Liver (tissue), 9 donors: ENCODE results near the gene MTIF3. TPM values are rescaled to one million over a fixed set of nuclear protein-coding genes. Genes with fewer than 3 reads are reported as not detected.

Experiments used
- DNase-seq: peaks from one replicate; pipeline ENCODE4 v3.0.0-alpha.2; 2017; ENCODE audit warnings: low spot score
- H3K27ac ChIP-seq, 2 donors: one replicate each; pipeline ENCODE4 v1.7.0; 2013; ENCODE audit warnings: inconsistent platforms in 2 of 2, low read length in 2 of 2, control low read depth in 1 of 2, low read depth in 1 of 2, mild to moderate bottlenecking in 1 of 2
- H3K27me3 ChIP-seq, 4 donors: one replicate each; pipeline versions ENCODE4 v1.6.1 to v1.7.0; 2013; ENCODE audit warnings: low read length in 3 of 4, inconsistent platforms in 1 of 4, mild to moderate bottlenecking in 1 of 4, moderate library complexity in 1 of 4; ENCODE audit not compliant: control insufficient read depth in 4 of 4, insufficient read depth in 4 of 4
- H3K36me3 ChIP-seq, 4 donors: one replicate each; pipeline versions ENCODE4 v1.6.1 to v1.7.0; 2013; ENCODE audit warnings: low read length in 3 of 4, mild to moderate bottlenecking in 3 of 4, low read depth in 1 of 4, moderate library complexity in 1 of 4; ENCODE audit not compliant: control insufficient read depth in 4 of 4, insufficient read depth in 3 of 4
- H3K4me1 ChIP-seq, 4 donors: one replicate each; pipeline versions ENCODE4 v1.6.1 to v1.7.0; 2013; ENCODE audit warnings: low read length in 3 of 4, mild to moderate bottlenecking in 3 of 4, moderate library complexity in 1 of 4; ENCODE audit not compliant: control insufficient read depth in 4 of 4, insufficient read depth in 4 of 4
- H3K4me3 ChIP-seq, 3 donors: one replicate each; pipeline versions ENCODE4 v1.6.1 to v1.7.0; 2013; ENCODE audit warnings: low read length in 3 of 3, control low read depth in 1 of 3, low read depth in 1 of 3, mild to moderate bottlenecking in 1 of 3
- H3K9ac ChIP-seq, 2 donors: one replicate each; pipeline ENCODE4 v1.7.0; 2013; ENCODE audit warnings: low read length in 2 of 2, mild to moderate bottlenecking in 2 of 2, moderate library complexity in 2 of 2, control low read depth in 1 of 2, low read depth in 1 of 2
- H3K9me3 ChIP-seq, 4 donors: one replicate each; pipeline versions ENCODE4 v1.6.1 to v1.7.0; 2013; ENCODE audit warnings: low read length in 3 of 4; ENCODE audit not compliant: control insufficient read depth in 4 of 4
- FOXA2 ChIP-seq: IDR thresholded peaks from 2 replicates; pipeline ENCODE4 v1.6.1; 2016; ENCODE audit warnings: antibody characterized with exemption
- GABPA ChIP-seq, 2 donors: IDR thresholded peaks in 1 of 2; conservative IDR thresholded peaks in 1 of 2; 2 replicates each; pipeline ENCODE4 v1.6.1; 2016; ENCODE audit warnings: antibody characterized with exemption in 2 of 2, mild to moderate bottlenecking in 1 of 2, moderate library complexity in 1 of 2
- JUND ChIP-seq, 2 donors: IDR thresholded peaks; 2 replicates each; pipeline ENCODE4 v1.6.1; 2016; ENCODE audit warnings: antibody characterized with exemption in 2 of 2
- RAD21 ChIP-seq, 2 donors: IDR thresholded peaks; 2 replicates each; pipeline ENCODE4 v1.6.1; 2016; ENCODE audit warnings: antibody characterized with exemption in 2 of 2, mild to moderate bottlenecking in 2 of 2
- REST ChIP-seq: IDR thresholded peaks from 2 replicates; pipeline ENCODE4 v1.6.1; 2016; ENCODE audit warnings: antibody characterized with exemption, mild to moderate bottlenecking
- SP1 ChIP-seq: IDR thresholded peaks from 2 replicates; pipeline ENCODE4 v1.6.1; 2018; ENCODE audit warnings: antibody characterized with exemption, mild to moderate bottlenecking
- WGBS: extraction: QIAGEN DNeasy Blood & Tissue Kit; methylation state at CpG from one replicate; pipeline ENCODE4 v1.1.7; 2013; 5-methylcytosine and 5-hydroxymethylcytosine counted together
- polyA plus RNA-seq, 2 donors: library from polyadenylated mRNA; stranded (reverse) in 1 of 2; unstranded in 1 of 2; fragments of 200-250 nt in 1 of 2; fragments of >200 nt in 1 of 2; fragmentation: Nextera tagmentation in 1 of 2; extraction: Ambion mirVana in 1 of 2; gene quantifications; one replicate each; pipeline versions ENCODE4 v1.2.1 to v1.2.3, GENCODE V29; 2013 to 2015
- total RNA-seq, 2 donors: library from RNA; depleted of rRNA; stranded (reverse); fragments of >200 nt; gene quantifications; one replicate each; pipeline ENCODE4 v1.2.3, GENCODE V29; 2014
- TF ChIP-seq, protein P1 (sequence below): fragments of 150-350 bp; IDR thresholded peaks from 2 replicates; pipeline ENCODE4 v1.5.1; 2017; ENCODE audit warnings: improper control_type of control experiment, low read depth, low read length; ENCODE audit not compliant: missing input control
- TF ChIP-seq, protein P2 (sequence below): IDR thresholded peaks from 2 replicates; pipeline ENCODE4 v1.6.1; 2016; ENCODE audit warnings: antibody characterized with exemption
- donor health status: healthy.
- donor health status: healthy.
- donor health status: healthy.
- donor health status: healthy.
- donor health status: healthy.

The MTIF3 gene
- total and polyA plus RNA-seq, 4 donors: 28.0 to 62.1 (median 32.8) TPM

DNA sequence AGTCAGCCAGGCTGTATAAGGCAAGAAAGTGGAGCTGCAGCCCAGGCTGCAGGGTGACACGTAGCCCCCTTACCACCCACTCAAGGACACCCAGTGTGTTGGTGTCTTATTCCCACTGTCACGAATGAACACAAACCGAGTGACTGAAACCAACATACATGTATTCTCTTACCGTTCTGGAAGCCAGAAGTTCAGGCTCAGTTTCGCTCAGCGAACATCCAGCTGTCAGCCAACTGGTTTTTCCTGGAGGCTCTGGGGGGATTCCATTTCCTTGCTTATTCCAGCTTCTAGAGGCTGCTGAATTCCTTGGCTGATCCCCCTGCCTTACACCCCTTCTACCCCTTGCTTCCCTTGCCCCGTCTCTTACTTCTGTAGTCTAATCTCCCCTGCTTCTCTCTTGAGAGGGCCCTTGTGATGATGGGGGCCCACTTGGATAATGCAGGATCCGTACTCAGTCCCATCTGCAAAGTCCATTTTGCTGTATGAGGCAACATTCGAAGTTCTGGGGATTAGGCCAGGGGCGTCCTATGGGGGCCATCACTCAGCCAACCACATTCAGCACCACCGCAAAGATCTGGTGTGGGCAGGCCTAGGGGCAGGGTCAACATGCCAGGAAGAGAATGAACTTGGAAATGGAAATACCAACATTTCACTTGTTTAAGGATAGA is 47.3 kb upstream of the MTIF3 start:
- Histone ChIP-seq H3K4me1 (no peaks in the 10 kb centered on the region), H3K27me3 (no peaks in the 10 kb centered on the region), H3K27ac (no peak overlapping the region), H3K9me3 (no peaks in the 10 kb centered on the region), H3K36me3 (no peaks in the 10 kb centered on the region), H3K9ac (no peak overlapping the region), H3K4me3 (no peak overlapping the region)
- no peak for TF ChIP-seq RAD21 (IDR thresholded peaks at IDR 0.05)
- 95% methylated on average over 11 of the region's 11 CpGs for WGBS
- no peak for DNase-seq

GRCh38 chr13:27496536-27497273 is 46.3 kb upstream of the MTIF3 start:
- TF ChIP-seq, protein P1, sequence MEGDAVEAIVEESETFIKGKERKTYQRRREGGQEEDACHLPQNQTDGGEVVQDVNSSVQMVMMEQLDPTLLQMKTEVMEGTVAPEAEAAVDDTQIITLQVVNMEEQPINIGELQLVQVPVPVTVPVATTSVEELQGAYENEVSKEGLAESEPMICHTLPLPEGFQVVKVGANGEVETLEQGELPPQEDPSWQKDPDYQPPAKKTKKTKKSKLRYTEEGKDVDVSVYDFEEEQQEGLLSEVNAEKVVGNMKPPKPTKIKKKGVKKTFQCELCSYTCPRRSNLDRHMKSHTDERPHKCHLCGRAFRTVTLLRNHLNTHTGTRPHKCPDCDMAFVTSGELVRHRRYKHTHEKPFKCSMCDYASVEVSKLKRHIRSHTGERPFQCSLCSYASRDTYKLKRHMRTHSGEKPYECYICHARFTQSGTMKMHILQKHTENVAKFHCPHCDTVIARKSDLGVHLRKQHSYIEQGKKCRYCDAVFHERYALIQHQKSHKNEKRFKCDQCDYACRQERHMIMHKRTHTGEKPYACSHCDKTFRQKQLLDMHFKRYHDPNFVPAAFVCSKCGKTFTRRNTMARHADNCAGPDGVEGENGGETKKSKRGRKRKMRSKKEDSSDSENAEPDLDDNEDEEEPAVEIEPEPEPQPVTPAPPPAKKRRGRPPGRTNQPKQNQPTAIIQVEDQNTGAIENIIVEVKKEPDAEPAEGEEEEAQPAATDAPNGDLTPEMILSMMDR: no peak
- TF ChIP-seq JUND (IDR thresholded peaks at IDR 0.05) (no peak), REST (no peak), GABPA (IDR thresholded peaks at IDR 0.05 in 1 of 2, conservative IDR thresholded peaks at IDR 0.05 in 1 of 2) (no peak), FOXA2 (no peak)
- WGBS: 74% methylated on average over 10 of the region's 10 CpGs
- Histone ChIP-seq H3K36me3 (no peaks in the 10 kb centered on the region), H3K27me3 (no peaks in the 10 kb centered on the region), H3K4me3 (no peak overlapping the region), H3K9me3 (no peaks in the 10 kb centered on the region), H3K27ac (no peak overlapping the region), H3K9ac (no peak overlapping the region), H3K4me1 (no peaks in the 10 kb centered on the region)
- DNase-seq: no peak

GRCh38 chr13:27496006-27496405 is 45.6 kb upstream of the MTIF3 start:
- Histone ChIP-seq H3K36me3 (no peaks in the 10 kb centered on the region), H3K27ac (no peak overlapping the region), H3K4me3 (no peak overlapping the region), H3K9me3 (no peaks in the 10 kb centered on the region), H3K4me1 (no peaks in the 10 kb centered on the region), H3K9ac (no peak overlapping the region), H3K27me3 (no peaks in the 10 kb centered on the region)
- WGBS: 79% methylated on average over 4 of the region's 4 CpGs
- no peak for TF ChIP-seq SP1
- TF ChIP-seq JUND (IDR thresholded peaks at IDR 0.05): no peak
- TF ChIP-seq, protein P1: no peak
- TF ChIP-seq RAD21 (IDR thresholded peaks at IDR 0.05): no peak
- no peak for TF ChIP-seq FOXA2
- TF ChIP-seq, protein P2, sequence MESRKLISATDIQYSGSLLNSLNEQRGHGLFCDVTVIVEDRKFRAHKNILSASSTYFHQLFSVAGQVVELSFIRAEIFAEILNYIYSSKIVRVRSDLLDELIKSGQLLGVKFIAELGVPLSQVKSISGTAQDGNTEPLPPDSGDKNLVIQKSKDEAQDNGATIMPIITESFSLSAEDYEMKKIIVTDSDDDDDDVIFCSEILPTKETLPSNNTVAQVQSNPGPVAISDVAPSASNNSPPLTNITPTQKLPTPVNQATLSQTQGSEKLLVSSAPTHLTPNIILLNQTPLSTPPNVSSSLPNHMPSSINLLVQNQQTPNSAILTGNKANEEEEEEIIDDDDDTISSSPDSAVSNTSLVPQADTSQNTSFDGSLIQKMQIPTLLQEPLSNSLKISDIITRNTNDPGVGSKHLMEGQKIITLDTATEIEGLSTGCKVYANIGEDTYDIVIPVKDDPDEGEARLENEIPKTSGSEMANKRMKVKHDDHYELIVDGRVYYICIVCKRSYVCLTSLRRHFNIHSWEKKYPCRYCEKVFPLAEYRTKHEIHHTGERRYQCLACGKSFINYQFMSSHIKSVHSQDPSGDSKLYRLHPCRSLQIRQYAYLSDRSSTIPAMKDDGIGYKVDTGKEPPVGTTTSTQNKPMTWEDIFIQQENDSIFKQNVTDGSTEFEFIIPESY: no peak
- no peak for DNase-seq
